HepG2 (cell line): ENCODE results near the gene RNF123. TPM values are rescaled to one million over a fixed set of nuclear protein-coding genes. Genes with fewer than 3 reads are reported as not detected.

Source experiments
- HBP1 ChIP-seq: IDR thresholded peaks from 2 replicates; pipeline ENCODE4 v1.6.1; 2016; ENCODE audit warnings: low read depth, control low read depth
- HIC2 ChIP-seq: sonication (generic); formaldehyde crosslinking; IDR thresholded peaks from 2 replicates; pipeline ENCODE4 v1.9.0; 2022; ENCODE audit warnings: low read depth, missing genetic modification reagents
- MIXL1 ChIP-seq: IDR thresholded peaks from 2 replicates; pipeline ENCODE4 v1.6.1; 2016
- MXD4 ChIP-seq: IDR thresholded peaks from 2 replicates; pipeline ENCODE4 v1.6.1; 2016; ENCODE audit warnings: mild to moderate bottlenecking, missing biosample characterization, missing genetic modification reagents
- SMARCC2 ChIP-seq: fragments of 450-650 bp; IDR thresholded peaks from 2 replicates; pipeline ENCODE4 v1.6.1; 2017; ENCODE audit warnings: antibody characterized with exemption, mild to moderate bottlenecking
- TCF7L2 ChIP-seq: IDR thresholded peaks from 2 replicates; pipeline ENCODE4 v1.6.1; 2011; ENCODE audit warnings: mild to moderate bottlenecking, low read depth, low read length, moderate library complexity
- THAP9 ChIP-seq: sonication (generic); formaldehyde crosslinking; IDR thresholded peaks from 2 replicates; pipeline ENCODE4; 2020; ENCODE audit warnings: missing genetic modification reagents, mild to moderate bottlenecking, borderline replicate concordance
- THYN1 ChIP-seq: sonication (generic); formaldehyde crosslinking; IDR thresholded peaks from 2 replicates; pipeline ENCODE4 v1.8.1; 2023; ENCODE audit warnings: low read depth, mild to moderate bottlenecking, moderate library complexity, missing genetic modification reagents, borderline replicate concordance
- ZBTB37 ChIP-seq: sonication (generic); formaldehyde crosslinking; IDR thresholded peaks from 2 replicates; pipeline ENCODE4 v1.4.0; 2020; ENCODE audit warnings: mild to moderate bottlenecking, missing genetic modification reagents
- ZBTB39 ChIP-seq: sonication (generic); formaldehyde crosslinking; IDR thresholded peaks from 2 replicates; pipeline ENCODE4 v1.5.0; 2020; ENCODE audit warnings: missing genetic modification reagents
- ZNF816 ChIP-seq: sonication (generic); formaldehyde crosslinking; IDR thresholded peaks from 2 replicates; pipeline ENCODE4 v1.8.0; 2022; ENCODE audit warnings: missing genetic modification reagents, mild to moderate bottlenecking, borderline replicate concordance
- polyA plus RNA-seq, 8 experiments: library from polyadenylated mRNA; depleted of rRNA in 3 of 8; stranded (reverse) in 7 of 8; unstranded in 1 of 8; fragments of >200 nt; fragmentation: Illumina TruSeq in 4 of 8; extraction: Trizol in 4 of 8; gene quantifications; 2 replicates each; pipeline versions ENCODE4 v1.2.1 to v1.2.3, GENCODE V29; 2011 to 2016; ENCODE audit warnings: low read depth in 4 of 8, missing spikeins in 1 of 8, mixed read lengths in 1 of 8; ENCODE audit not compliant: insufficient read depth in 1 of 8
- total RNA-seq, 5 experiments: library from RNA; depleted of rRNA; stranded (reverse); fragments of >200 nt; fragmentation: Illumina TruSeq; extraction: Trizol; gene quantifications; 2 replicates each; pipeline ENCODE4 v1.2.3, GENCODE V29; 2016; ENCODE audit warnings: low read depth in 1 of 5

The RNF123 gene
- total and polyA plus RNA-seq, 2 of the 13 experiments (the other 11 are each of a cell fraction or from before 2014, with no cell fraction given) = 29.9 to 82.2 TPM

GRCh38 chr3:49669352-49669751 is 20.0 kb upstream of the RNF123 start (continued):
- TF ChIP-seq ZBTB39 (CRISPR knock-in tag) = no peak
- no peak for TF ChIP-seq HIC2 (CRISPR knock-in tag)
- TF ChIP-seq THAP9 = no peak
- no peak for TF ChIP-seq MIXL1
- no peak for TF ChIP-seq THYN1 (CRISPR knock-in tag)
- no peak for TF ChIP-seq SMARCC2
- no peak for TF ChIP-seq HBP1 (CRISPR knock-in tag)
- TF ChIP-seq TCF7L2 = no peak
- no peak for TF ChIP-seq MXD4 (CRISPR knock-in tag)
- no peak for TF ChIP-seq ZNF816 (CRISPR knock-in tag)
- no peak for TF ChIP-seq ZBTB37 (CRISPR knock-in tag)
- TF ChIP-seq, all 625 proteins: peak for 0
